GM19023 (cell line): ENCODE data around the gene TMEM138.

Experiments
- ATAC-seq: cut with Tn5 transposase; IDR thresholded peaks from one replicate; pipeline ENCODE4 v1.9.1; 2021; ENCODE audit warnings: mild to moderate bottlenecking, moderate library complexity; ENCODE audit not compliant: unreplicated experiment

The TMEM138 gene

GRCh38 chr11:61404641-61405040 is 42.5 kb downstream of the TMEM138 start:
- ATAC-seq = no peak

GRCh38 chr11:61406067-61406466 is 43.9 kb downstream of the TMEM138 start:
- no peak for ATAC-seq

GRCh38 chr11:61406991-61407728 is 45.0 kb downstream of the TMEM138 start:
- no peak for ATAC-seq

GRCh38 chr11:61411589-61411988 is 49.4 kb downstream of the TMEM138 start:
- no peak for ATAC-seq

GRCh38 chr11:61413496-61413895 is 51.3 kb downstream of the TMEM138 start:
- ATAC-seq = no peak

GRCh38 chr11:61414547-61414946 is 52.4 kb downstream of the TMEM138 start:
- no peak for ATAC-seq

GRCh38 chr11:61415381-61415780 is 53.2 kb downstream of the TMEM138 start:
- ATAC-seq = no peak

- ATAC-seq = no peak
These were observed 54.8 kb downstream of the TMEM138 start for GRCh38 chr11:61416941-61417340.

- no peak for ATAC-seq
These were observed 55.5 kb downstream of the TMEM138 start for GRCh38 chr11:61417670-61418069.

- no peak for ATAC-seq
These were observed 56.0 kb downstream of the TMEM138 start for GRCh38 chr11:61418136-61418535.
